ENCODE results near the gene NCAM2. TPM values are rescaled to one million over a fixed set of nuclear protein-coding genes. Genes with fewer than 3 reads are reported as not detected.

NCAM2 gene
- total RNA-seq, 1 experiment from 2014 or later, result not detected

- no TSS peak for BruUV-seq (replicated peaks)
- no peaks in the 10 kb centered on the region for H3K9me2 ChIP-seq (ENCODE audit: insufficient read depth)
- H3K27ac ChIP-seq (ENCODE audit: low read depth, low read length), result no peak overlapping the region
- H3K9me3 ChIP-seq (ENCODE audit: control insufficient read depth in 1 of 2, insufficient read depth in 1 of 2, low read depth in 1 of 2, low read length in 2 of 2), result peaks cover 0 to 28% of the 10 kb centered on the region in 2 experiments; a peak in 2 of 4 replicates
- intact Hi-C loops (cut with micrococcal nuclease), result no loop called here
- ChIA-PET POLR2A (no interaction called here), CTCF (no interaction called here), RAD21 (ENCODE audit: low non-redundant PET in 1 of 2, low total read pairs in 2 of 2, uncharacterized antibody in 2 of 2, unreplicated experiment in 2 of 2) (no interaction called here)
- no peaks in the 10 kb centered on the region for H3K36me3 ChIP-seq (ENCODE audit: control insufficient read depth in 1 of 2, insufficient read depth in 2 of 2, low read length in 2 of 2)
- H3K4me2 ChIP-seq (ENCODE audit: low read length), result no peak overlapping the region
- H2AFZ ChIP-seq (ENCODE audit: low read depth, low read length, poor library complexity, severe bottlenecking), result no peak overlapping the region
- H4K20me1 ChIP-seq (ENCODE audit: insufficient read depth), result no peaks in the 10 kb centered on the region
- no peaks in the 10 kb centered on the region for H3K79me2 ChIP-seq (ENCODE audit: insufficient read depth, low read length)
- H3K27me3 ChIP-seq (ENCODE audit: insufficient read depth, low read length), result no peaks in the 10 kb centered on the region
- TF ChIP-seq SP1 (IDR thresholded peaks at IDR 0.05; ENCODE audit: low read depth), result no peak
- TF ChIP-seq EZH2 (IDR thresholded peaks at IDR 0.05), result no peak
- no peak for TF ChIP-seq SRF (IDR thresholded peaks at IDR 0.05; ENCODE audit: low read depth)
- ATAC-seq (no peak), DNase-seq (ENCODE audit: low read depth, low spot score) (no peak)
- no peak overlapping the region for H3K4me3 ChIP-seq (replicated peaks in 1 of 2; ENCODE audit: low read depth in 1 of 2, low read length in 2 of 2)
- no peaks in the 10 kb centered on the region for H3K4me1 ChIP-seq (ENCODE audit: control insufficient read depth in 1 of 2, insufficient read depth in 2 of 2, low read length in 2 of 2)
- no peak overlapping the region for H3K9ac ChIP-seq (ENCODE audit: low read length)
Measured at GRCh38 chr21:21051109-21052055, 53.2 kb downstream of the NCAM2 start.

- CTCF ChIA-PET, result no interaction called here
- no peak overlapping the region for H3K4me2 ChIP-seq (ENCODE audit: low read length)
- H2AFZ ChIP-seq (ENCODE audit: low read depth, low read length, poor library complexity, severe bottlenecking), result no peak overlapping the region
- no peak overlapping the region for H3K9ac ChIP-seq (ENCODE audit: low read length)
- H3K36me3 ChIP-seq (ENCODE audit: control insufficient read depth in 1 of 2, insufficient read depth in 2 of 2, low read length in 2 of 2), result no peaks in the 10 kb centered on the region
- H3K27ac ChIP-seq (ENCODE audit: low read depth, low read length), result no peak overlapping the region
- TF ChIP-seq YY1 (IDR thresholded peaks at IDR 0.05; ENCODE audit: extremely low read depth, insufficient replicate concordance, low read depth, low read length) (no peak), MAX (IDR thresholded peaks at IDR 0.05) (no peak), CEBPB (IDR thresholded peaks at IDR 0.05; ENCODE audit: low read depth) (no peak), SP1 (IDR thresholded peaks at IDR 0.05; ENCODE audit: low read depth) (no peak), EZH2 (IDR thresholded peaks at IDR 0.05) (no peak), TCF7L2 (IDR thresholded peaks at IDR 0.05; ENCODE audit: borderline replicate concordance, extremely low read depth, insufficient read depth, insufficient read length) (no peak)
- TF ChIP-seq, protein P1, sequence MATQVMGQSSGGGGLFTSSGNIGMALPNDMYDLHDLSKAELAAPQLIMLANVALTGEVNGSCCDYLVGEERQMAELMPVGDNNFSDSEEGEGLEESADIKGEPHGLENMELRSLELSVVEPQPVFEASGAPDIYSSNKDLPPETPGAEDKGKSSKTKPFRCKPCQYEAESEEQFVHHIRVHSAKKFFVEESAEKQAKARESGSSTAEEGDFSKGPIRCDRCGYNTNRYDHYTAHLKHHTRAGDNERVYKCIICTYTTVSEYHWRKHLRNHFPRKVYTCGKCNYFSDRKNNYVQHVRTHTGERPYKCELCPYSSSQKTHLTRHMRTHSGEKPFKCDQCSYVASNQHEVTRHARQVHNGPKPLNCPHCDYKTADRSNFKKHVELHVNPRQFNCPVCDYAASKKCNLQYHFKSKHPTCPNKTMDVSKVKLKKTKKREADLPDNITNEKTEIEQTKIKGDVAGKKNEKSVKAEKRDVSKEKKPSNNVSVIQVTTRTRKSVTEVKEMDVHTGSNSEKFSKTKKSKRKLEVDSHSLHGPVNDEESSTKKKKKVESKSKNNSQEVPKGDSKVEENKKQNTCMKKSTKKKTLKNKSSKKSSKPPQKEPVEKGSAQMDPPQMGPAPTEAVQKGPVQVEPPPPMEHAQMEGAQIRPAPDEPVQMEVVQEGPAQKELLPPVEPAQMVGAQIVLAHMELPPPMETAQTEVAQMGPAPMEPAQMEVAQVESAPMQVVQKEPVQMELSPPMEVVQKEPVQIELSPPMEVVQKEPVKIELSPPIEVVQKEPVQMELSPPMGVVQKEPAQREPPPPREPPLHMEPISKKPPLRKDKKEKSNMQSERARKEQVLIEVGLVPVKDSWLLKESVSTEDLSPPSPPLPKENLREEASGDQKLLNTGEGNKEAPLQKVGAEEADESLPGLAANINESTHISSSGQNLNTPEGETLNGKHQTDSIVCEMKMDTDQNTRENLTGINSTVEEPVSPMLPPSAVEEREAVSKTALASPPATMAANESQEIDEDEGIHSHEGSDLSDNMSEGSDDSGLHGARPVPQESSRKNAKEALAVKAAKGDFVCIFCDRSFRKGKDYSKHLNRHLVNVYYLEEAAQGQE (IDR thresholded peaks at IDR 0.05; ENCODE audit: low read depth), result no peak
- H3K79me2 ChIP-seq (ENCODE audit: insufficient read depth, low read length), result no peaks in the 10 kb centered on the region
- no TSS peak for BruUV-seq (replicated peaks)
- intact Hi-C loops (cut with micrococcal nuclease), result no loop called here
- RAD21 ChIA-PET (ENCODE audit: low non-redundant PET in 1 of 2, low total read pairs in 2 of 2, uncharacterized antibody in 2 of 2, unreplicated experiment in 2 of 2), result no interaction called here
- H3K4me3 ChIP-seq (replicated peaks in 1 of 2; ENCODE audit: low read depth in 1 of 2, low read length in 2 of 2), result no peak overlapping the region
- POLR2A ChIA-PET, result no interaction called here
- DNase-seq (ENCODE audit: low read depth, low spot score) (no peak), ATAC-seq (no peak)
- no peaks in the 10 kb centered on the region for H3K27me3 ChIP-seq (ENCODE audit: insufficient read depth, low read length)
- H3K4me1 ChIP-seq (ENCODE audit: control insufficient read depth in 1 of 2, insufficient read depth in 2 of 2, low read length in 2 of 2), result no peaks in the 10 kb centered on the region
- no peaks in the 10 kb centered on the region for H3K9me2 ChIP-seq (ENCODE audit: insufficient read depth)
- H4K20me1 ChIP-seq (ENCODE audit: insufficient read depth), result no peaks in the 10 kb centered on the region
- peaks cover 3 to 27% of the 10 kb centered on the region in 2 experiments; a peak in 2 of 4 replicates for H3K9me3 ChIP-seq (ENCODE audit: control insufficient read depth in 1 of 2, insufficient read depth in 1 of 2, low read depth in 1 of 2, low read length in 2 of 2)
Measured at GRCh38 chr21:21052672-21053071, 54.5 kb downstream of the NCAM2 start.

Measured in HCT116 (cell line).